ENCODE measurements around the gene SLC9A9.

SLC9A9 gene

GRCh38 chr3:143814443-143814889 lies 33.8 kb downstream of the SLC9A9 start:
- DNase-seq (ENCODE audit: low read depth), result no peak
- no peak for TF ChIP-seq CTCF (IDR thresholded peaks at IDR 0.05; ENCODE audit: insufficient read depth, low read depth, low read length, missing control alignments)
- H3K4me3 ChIP-seq (ENCODE audit: low read length), result no peak overlapping the region

GRCh38 chr3:143812481-143812880 lies 35.8 kb downstream of the SLC9A9 start:
- H3K4me3 ChIP-seq (ENCODE audit: low read length), result no peak overlapping the region
- no peak for DNase-seq (ENCODE audit: low read depth)
- no peak for TF ChIP-seq CTCF (IDR thresholded peaks at IDR 0.05; ENCODE audit: insufficient read depth, low read depth, low read length, missing control alignments)

- no peak for TF ChIP-seq CTCF (IDR thresholded peaks at IDR 0.05; ENCODE audit: insufficient read depth, low read depth, low read length, missing control alignments)
- DNase-seq (ENCODE audit: low read depth), result no peak
- no peak overlapping the region for H3K4me3 ChIP-seq (ENCODE audit: low read length)
Observed at GRCh38 chr3:143811602-143812001, 36.7 kb downstream of the SLC9A9 start.

- no peak for DNase-seq (ENCODE audit: low read depth)
- no peak overlapping the region for H3K4me3 ChIP-seq (ENCODE audit: low read length)
- TF ChIP-seq CTCF (IDR thresholded peaks at IDR 0.05; ENCODE audit: insufficient read depth, low read depth, low read length, missing control alignments), result no peak
Observed at GRCh38 chr3:143810953-143811265, 37.4 kb downstream of the SLC9A9 start.

GRCh38 chr3:143810166-143810952 lies 37.9 kb downstream of the SLC9A9 start:
- H3K4me3 ChIP-seq (ENCODE audit: low read length), result no peak overlapping the region
- no peak for TF ChIP-seq CTCF (IDR thresholded peaks at IDR 0.05; ENCODE audit: insufficient read depth, low read depth, low read length, missing control alignments)
- no peak for DNase-seq (ENCODE audit: low read depth)

- TF ChIP-seq CTCF (IDR thresholded peaks at IDR 0.05; ENCODE audit: insufficient read depth, low read depth, low read length, missing control alignments), result no peak
- no peak for DNase-seq (ENCODE audit: low read depth)
- H3K4me3 ChIP-seq (ENCODE audit: low read length), result no peak overlapping the region
Observed at GRCh38 chr3:143809121-143809621, 39.1 kb downstream of the SLC9A9 start.

- TF ChIP-seq CTCF (IDR thresholded peaks at IDR 0.05; ENCODE audit: insufficient read depth, low read depth, low read length, missing control alignments), result no peak
- DNase-seq (ENCODE audit: low read depth), result no peak
- no peak overlapping the region for H3K4me3 ChIP-seq (ENCODE audit: low read length)
Observed at GRCh38 chr3:143808030-143808429, 40.2 kb downstream of the SLC9A9 start.

All from epithelial cell of esophagus (primary cell).